ENCODE measurements around the gene SASS6. TPM values are rescaled to one million over a fixed set of nuclear protein-coding genes. Genes with fewer than 3 reads are reported as not detected.

Gene SASS6
- total and polyA plus RNA-seq, 4 donors, result 3.7 to 5.4 (median 4.6) TPM

DNA sequence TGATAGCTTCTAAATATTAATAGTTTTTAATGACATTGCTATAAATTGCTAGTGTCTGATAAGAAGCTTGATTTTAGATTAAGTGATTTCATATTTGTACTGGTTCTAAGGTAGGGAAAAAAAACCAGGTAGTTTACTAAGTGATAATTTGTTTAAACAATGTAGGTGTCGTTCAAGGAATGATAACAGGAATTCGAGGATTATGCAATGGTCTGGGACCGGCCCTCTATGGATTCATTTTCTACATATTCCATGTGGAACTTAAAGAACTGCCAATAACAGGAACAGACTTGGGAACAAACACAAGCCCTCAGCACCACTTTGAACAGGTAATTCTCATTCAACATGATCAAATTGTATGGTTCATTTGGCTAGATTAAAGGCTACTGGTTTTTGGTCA lies 52.4 kb downstream of the SASS6 start:
- Histone ChIP-seq H3K4me1 (ENCODE audit: control insufficient read depth, insufficient read depth, low read length) (no peaks in the 10 kb centered on the region), H3K9me3 (ENCODE audit: control insufficient read depth, insufficient read depth, low read length) (no peaks in the 10 kb centered on the region), H3K27me3 (ENCODE audit: control insufficient read depth, insufficient read depth, low read length) (no peaks in the 10 kb centered on the region), H3K36me3 (ENCODE audit: control insufficient read depth, insufficient read depth, low read length) (peaks cover 16% of the 10 kb centered on the region), H3K27ac (ENCODE audit: low read depth, low read length) (no peak overlapping the region), H3K4me3 (ENCODE audit: low read depth, low read length) (no peak overlapping the region)
- no CpG with 5 or more reads among the region's 3 CpGs for WGBS (ENCODE audit: insufficient coverage)
- no peak for DNase-seq (ENCODE audit: low read depth in 4 of 6, low spot score in 6 of 6)

DNA sequence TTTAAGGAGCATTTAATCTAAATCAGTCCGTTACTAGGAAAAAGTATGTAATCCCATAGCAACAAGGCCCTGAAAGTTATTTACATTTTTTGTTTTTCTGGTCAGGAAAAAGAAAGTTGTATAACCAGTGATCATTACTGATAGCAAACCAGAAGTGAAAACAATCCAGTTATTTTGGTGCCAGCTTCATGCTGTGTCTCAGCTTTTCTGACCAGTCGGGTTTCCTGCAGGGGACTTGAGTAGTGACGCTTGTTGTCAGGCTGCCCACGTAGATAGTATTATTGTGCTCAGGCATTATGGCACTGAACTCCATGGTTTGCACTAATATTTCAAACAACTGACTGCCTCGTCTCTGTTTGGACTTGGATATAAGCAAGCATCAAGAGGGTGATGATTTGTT lies 55.2 kb downstream of the SASS6 start:
- WGBS (ENCODE audit: insufficient coverage), result 71% methylated on average over 2 of the region's 5 CpGs
- Histone ChIP-seq H3K9me3 (ENCODE audit: control insufficient read depth, insufficient read depth, low read length) (no peaks in the 10 kb centered on the region), H3K36me3 (ENCODE audit: control insufficient read depth, insufficient read depth, low read length) (peaks cover 32% of the 10 kb centered on the region), H3K27ac (ENCODE audit: low read depth, low read length) (no peak overlapping the region), H3K4me3 (ENCODE audit: low read depth, low read length) (no peak overlapping the region), H3K27me3 (ENCODE audit: control insufficient read depth, insufficient read depth, low read length) (no peaks in the 10 kb centered on the region), H3K4me1 (ENCODE audit: control insufficient read depth, insufficient read depth, low read length) (no peaks in the 10 kb centered on the region)
- peak in 3 of 6 donors; percentile 10 to 51 (median 39) for DNase-seq (ENCODE audit: low read depth in 4 of 6, low spot score in 6 of 6)

DNA sequence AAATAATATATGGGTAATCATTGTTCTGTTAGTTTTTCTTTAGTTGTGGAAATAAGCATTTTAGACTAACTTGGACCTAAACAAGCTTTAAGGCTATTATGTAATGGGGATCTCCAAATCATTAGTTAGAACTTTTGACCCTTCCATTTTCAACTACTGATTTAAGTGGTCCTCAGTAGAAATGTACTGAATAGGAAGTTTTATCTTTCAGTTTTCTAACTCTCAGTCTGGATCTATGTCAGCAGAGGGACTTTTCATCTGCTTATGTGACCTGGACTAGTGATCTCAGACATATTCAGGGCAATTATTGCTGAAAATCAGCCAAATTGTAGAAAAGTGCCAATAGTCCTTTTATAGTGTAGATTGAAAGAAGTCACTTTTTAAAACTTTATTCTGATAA lies 56.0 kb downstream of the SASS6 start:
- H3K36me3 ChIP-seq (ENCODE audit: control insufficient read depth, insufficient read depth, low read length), result peaks cover 32% of the 10 kb centered on the region
- no peaks in the 10 kb centered on the region for H3K9me3 ChIP-seq (ENCODE audit: control insufficient read depth, insufficient read depth, low read length)
- no peak for DNase-seq (ENCODE audit: low read depth in 4 of 6, low spot score in 6 of 6)

DNA sequence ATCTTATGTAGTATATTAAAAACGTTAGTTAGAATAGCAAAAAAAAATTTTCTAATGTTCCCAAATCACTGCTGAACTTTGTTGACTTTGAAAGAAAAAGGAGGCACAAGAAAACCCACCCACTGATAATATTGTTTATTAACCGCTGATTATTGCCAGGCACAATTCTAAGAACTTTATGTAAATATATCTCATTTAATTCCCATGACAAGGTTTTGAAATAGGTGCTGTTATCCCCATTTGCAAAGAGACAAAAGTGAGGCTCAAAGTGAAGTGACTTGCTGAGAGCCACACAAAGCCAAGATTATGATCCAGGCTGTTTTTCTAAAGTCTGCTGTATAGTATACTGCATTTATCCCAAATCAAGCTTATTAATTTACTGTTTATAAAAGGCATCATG lies 56.4 kb downstream of the SASS6 start:
- Histone ChIP-seq H3K27me3 (ENCODE audit: control insufficient read depth, insufficient read depth, low read length) (no peaks in the 10 kb centered on the region), H3K36me3 (ENCODE audit: control insufficient read depth, insufficient read depth, low read length) (peaks cover 34% of the 10 kb centered on the region), H3K27ac (ENCODE audit: low read depth, low read length) (no peak overlapping the region), H3K4me3 (ENCODE audit: low read depth, low read length) (no peak overlapping the region), H3K9me3 (ENCODE audit: control insufficient read depth, insufficient read depth, low read length) (no peaks in the 10 kb centered on the region), H3K4me1 (ENCODE audit: control insufficient read depth, insufficient read depth, low read length) (no peaks in the 10 kb centered on the region)
- WGBS (ENCODE audit: insufficient coverage), result no CpG with 5 or more reads among the region's 2 CpGs
- DNase-seq (ENCODE audit: low read depth in 4 of 6, low spot score in 6 of 6), result no peak

More for the DNA sequence above, 56.0 kb downstream of the SASS6 start:
- Histone ChIP-seq H3K4me3 (ENCODE audit: low read depth, low read length) (no peak overlapping the region), H3K4me1 (ENCODE audit: control insufficient read depth, insufficient read depth, low read length) (no peaks in the 10 kb centered on the region), H3K27me3 (ENCODE audit: control insufficient read depth, insufficient read depth, low read length) (no peaks in the 10 kb centered on the region), H3K27ac (ENCODE audit: low read depth, low read length) (no peak overlapping the region)

DNA sequence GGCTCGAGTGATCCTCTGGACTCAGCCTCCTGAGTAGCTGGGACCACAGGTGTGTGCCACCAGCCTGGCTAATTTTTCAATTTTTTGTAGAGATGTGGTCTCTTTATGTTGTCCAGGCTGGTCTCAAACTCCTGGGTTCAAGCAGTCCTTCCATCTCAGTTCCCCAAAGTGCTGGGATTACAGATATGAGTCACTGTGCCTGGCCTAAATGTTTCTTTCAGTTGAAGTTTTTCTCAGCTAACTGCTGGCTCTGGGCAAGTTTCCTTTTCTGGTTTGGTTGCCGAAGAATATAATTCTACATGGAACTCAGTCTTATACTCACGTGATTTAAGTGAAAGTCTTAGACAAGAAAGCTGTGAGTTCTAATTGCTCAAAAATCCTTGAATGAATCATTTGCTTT lies 57.0 kb downstream of the SASS6 start:
- no peak for DNase-seq (ENCODE audit: low read depth in 4 of 6, low spot score in 6 of 6)
- no peaks in the 10 kb centered on the region for H3K9me3 ChIP-seq (ENCODE audit: control insufficient read depth, insufficient read depth, low read length)
- H3K27ac ChIP-seq (ENCODE audit: low read depth, low read length), result no peak overlapping the region
- H3K27me3 ChIP-seq (ENCODE audit: control insufficient read depth, insufficient read depth, low read length), result no peaks in the 10 kb centered on the region
- WGBS (ENCODE audit: insufficient coverage), result no CpG with 5 or more reads among the region's 3 CpGs
- peaks cover 37% of the 10 kb centered on the region for H3K36me3 ChIP-seq (ENCODE audit: control insufficient read depth, insufficient read depth, low read length)
- no peak overlapping the region for H3K4me3 ChIP-seq (ENCODE audit: low read depth, low read length)
- no peaks in the 10 kb centered on the region for H3K4me1 ChIP-seq (ENCODE audit: control insufficient read depth, insufficient read depth, low read length)

DNA sequence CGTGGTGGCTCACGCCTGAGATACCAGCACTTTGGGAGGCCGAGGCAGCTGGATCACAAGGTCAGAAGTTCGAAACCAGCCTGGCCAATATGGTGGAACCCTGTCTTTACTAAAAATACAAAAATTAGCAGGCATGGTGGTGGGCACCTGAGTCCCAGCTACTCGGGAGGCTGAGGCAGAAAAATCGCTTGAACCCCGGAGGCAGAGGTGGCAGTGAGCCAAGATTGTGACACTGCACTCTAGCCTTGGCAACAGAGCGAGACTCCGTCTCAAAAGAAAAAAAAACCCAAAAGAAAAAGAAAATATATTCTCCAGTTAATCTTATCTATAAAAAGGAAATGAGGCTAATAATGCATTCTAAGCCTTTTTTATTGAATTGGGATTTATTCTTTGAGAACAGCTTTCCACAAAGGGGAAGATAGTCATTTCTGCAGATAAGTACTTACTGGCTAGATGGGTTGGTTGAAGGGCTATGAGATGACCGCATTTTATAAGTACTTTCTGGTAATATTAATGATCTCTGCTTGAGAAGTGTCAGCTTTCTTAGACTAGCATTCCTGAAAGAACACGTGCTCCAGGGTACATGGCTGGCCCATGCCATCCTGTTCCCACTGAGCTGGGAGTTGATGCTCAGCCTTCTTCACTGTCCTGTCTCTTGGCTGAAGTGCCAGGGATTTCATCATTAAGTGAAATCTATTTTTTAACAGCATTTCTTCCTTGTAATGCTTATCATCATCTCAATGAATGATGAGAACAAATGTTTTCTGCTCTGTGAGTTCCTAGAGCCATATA lies 57.9 kb downstream of the SASS6 start:
- Histone ChIP-seq H3K36me3 (ENCODE audit: control insufficient read depth, insufficient read depth, low read length) (peaks cover 35% of the 10 kb centered on the region), H3K4me3 (ENCODE audit: low read depth, low read length) (no peak overlapping the region), H3K9me3 (ENCODE audit: control insufficient read depth, insufficient read depth, low read length) (no peaks in the 10 kb centered on the region), H3K27me3 (ENCODE audit: control insufficient read depth, insufficient read depth, low read length) (no peaks in the 10 kb centered on the region), H3K4me1 (ENCODE audit: control insufficient read depth, insufficient read depth, low read length) (no peaks in the 10 kb centered on the region), H3K27ac (ENCODE audit: low read depth, low read length) (no peak overlapping the region)
- no peak for DNase-seq (ENCODE audit: low read depth in 4 of 6, low spot score in 6 of 6)
- 97% methylated on average over 5 of the region's 11 CpGs for WGBS (ENCODE audit: insufficient coverage)

DNA sequence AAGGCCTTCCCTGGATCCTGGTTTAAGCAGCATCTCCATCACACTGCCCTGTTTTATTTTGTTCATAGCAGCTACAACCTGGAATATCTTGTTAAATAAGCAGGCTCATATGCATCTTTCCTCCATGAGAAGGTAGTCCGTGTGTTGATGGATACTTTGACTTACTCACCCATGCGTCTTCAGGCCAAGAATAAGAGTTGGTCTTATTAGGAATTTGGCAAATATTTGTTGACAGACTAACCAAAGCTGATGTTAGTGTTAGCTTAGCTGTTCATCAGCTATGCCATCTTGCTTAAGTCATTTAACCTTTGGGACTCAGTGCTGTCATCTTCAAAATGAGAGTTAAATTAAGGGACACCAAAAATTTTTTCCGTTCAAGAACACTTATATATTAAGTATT lies 59.2 kb downstream of the SASS6 start:
- Histone ChIP-seq H3K27ac (ENCODE audit: low read depth, low read length) (no peak overlapping the region), H3K27me3 (ENCODE audit: control insufficient read depth, insufficient read depth, low read length) (no peaks in the 10 kb centered on the region), H3K36me3 (ENCODE audit: control insufficient read depth, insufficient read depth, low read length) (peaks cover 30% of the 10 kb centered on the region), H3K9me3 (ENCODE audit: control insufficient read depth, insufficient read depth, low read length) (no peaks in the 10 kb centered on the region), H3K4me3 (ENCODE audit: low read depth, low read length) (no peak overlapping the region), H3K4me1 (ENCODE audit: control insufficient read depth, insufficient read depth, low read length) (no peaks in the 10 kb centered on the region)
- no peak for DNase-seq (ENCODE audit: low read depth in 4 of 6, low spot score in 6 of 6)
- WGBS (ENCODE audit: insufficient coverage), result no CpG with 5 or more reads among the region's 3 CpGs

DNA sequence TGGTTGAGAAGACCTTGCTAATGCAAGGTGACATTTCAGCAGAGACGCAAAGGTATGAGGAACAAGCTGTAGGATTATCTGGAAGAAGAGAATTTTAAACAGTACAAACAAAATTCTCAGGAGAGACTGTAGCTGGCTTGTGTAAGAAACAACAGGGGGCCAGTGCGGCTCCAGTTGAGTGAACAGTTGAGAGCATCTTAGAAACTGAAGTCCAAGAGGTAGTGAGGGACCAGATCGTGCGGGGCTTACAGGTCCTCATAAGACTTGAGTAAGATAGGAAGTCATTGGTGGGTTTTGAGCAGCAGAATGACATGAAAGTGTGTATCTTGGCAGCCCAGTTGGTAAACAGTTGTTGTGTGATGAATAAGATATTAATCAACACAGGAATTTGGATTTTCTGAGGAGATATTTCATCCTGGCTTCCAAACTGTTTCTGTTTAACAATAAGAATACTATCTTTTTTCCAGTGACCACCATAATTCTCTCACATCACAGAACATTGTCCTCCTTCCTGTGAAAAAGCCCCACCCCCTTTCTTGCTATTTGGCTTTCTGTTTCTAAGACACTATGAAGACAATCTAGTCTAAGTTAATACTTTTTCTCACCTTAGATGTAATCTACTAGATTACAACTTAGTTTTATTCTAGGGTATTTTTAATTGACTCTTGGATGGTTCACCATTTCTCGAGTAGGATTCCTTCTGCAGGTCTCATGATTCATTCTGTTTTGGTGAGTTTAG lies 62.4 kb downstream of the SASS6 start:
- peaks cover 50% of the 10 kb centered on the region for H3K36me3 ChIP-seq (ENCODE audit: control insufficient read depth, insufficient read depth, low read length)

DNA sequence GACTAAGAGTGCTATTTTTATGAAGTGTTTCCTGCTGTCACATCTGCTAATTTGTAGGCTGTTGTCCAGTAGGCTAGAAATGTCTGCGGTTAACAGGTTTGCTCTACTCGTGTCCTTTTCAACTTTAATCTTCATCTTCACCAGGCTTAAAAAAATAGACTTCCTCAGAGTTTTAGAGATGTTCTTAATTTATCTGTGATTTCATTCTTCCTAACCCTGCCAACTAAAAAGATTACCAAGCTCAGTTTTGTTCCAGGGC lies 66.8 kb downstream of the SASS6 start:
- Histone ChIP-seq H3K4me3 (ENCODE audit: low read depth, low read length) (no peak overlapping the region), H3K36me3 (ENCODE audit: control insufficient read depth, insufficient read depth, low read length) (peaks cover 46% of the 10 kb centered on the region), H3K27ac (ENCODE audit: low read depth, low read length) (no peak overlapping the region), H3K4me1 (ENCODE audit: control insufficient read depth, insufficient read depth, low read length) (no peaks in the 10 kb centered on the region), H3K9me3 (ENCODE audit: control insufficient read depth, insufficient read depth, low read length) (no peaks in the 10 kb centered on the region), H3K27me3 (ENCODE audit: control insufficient read depth, insufficient read depth, low read length) (no peaks in the 10 kb centered on the region)
- no CpG with 5 or more reads among the region's 2 CpGs for WGBS (ENCODE audit: insufficient coverage)
- no peak for DNase-seq (ENCODE audit: low read depth in 4 of 6, low spot score in 6 of 6)

More for the DNA sequence above, 62.4 kb downstream of the SASS6 start:
- no peaks in the 10 kb centered on the region for H3K4me1 ChIP-seq (ENCODE audit: control insufficient read depth, insufficient read depth, low read length)
- no peak overlapping the region for H3K27ac ChIP-seq (ENCODE audit: low read depth, low read length)
- H3K4me3 ChIP-seq (ENCODE audit: low read depth, low read length), result no peak overlapping the region
- H3K27me3 ChIP-seq (ENCODE audit: control insufficient read depth, insufficient read depth, low read length), result no peaks in the 10 kb centered on the region
- H3K9me3 ChIP-seq (ENCODE audit: control insufficient read depth, insufficient read depth, low read length), result no peaks in the 10 kb centered on the region
- no peak for DNase-seq (ENCODE audit: low read depth in 4 of 6, low spot score in 6 of 6)
- WGBS (ENCODE audit: insufficient coverage), result 92% methylated on average over 3 of the region's 5 CpGs

Measured in spinal cord (tissue), 10 donors.